Brain microvascular endothelial cell (primary cell): Measurements from ENCODE around the gene PRDM5.

Experiments
- DNase-seq: peaks from one replicate; pipeline ENCODE4 v3.0.0-alpha.2; 2020
- H3K27ac ChIP-seq: fragments of 250-450 bp; sonication (Bioruptor Pico); 2 replicates; pipeline ENCODE4 v1.5.1; 2020; ENCODE audit warnings: mild to moderate bottlenecking, moderate library complexity
- H3K27me3 ChIP-seq: fragments of 250-450 bp; sonication (Bioruptor Pico); replicated peaks from 2 replicates; pipeline ENCODE4 v1.5.1; 2020; ENCODE audit warnings: mild to moderate bottlenecking
- H3K36me3 ChIP-seq: fragments of 250-450 bp; sonication (Bioruptor Pico); replicated peaks from 2 replicates; pipeline ENCODE4 v1.5.1; 2020; ENCODE audit warnings: mild to moderate bottlenecking
- H3K4me3 ChIP-seq: 2 replicates; pipeline ENCODE4 v1.5.1; 2011; ENCODE audit warnings: low read depth, mild to moderate bottlenecking, control low read depth, low read length, moderate library complexity
- CTCF ChIP-seq: IDR thresholded peaks from 2 replicates; pipeline ENCODE4 v1.5.1; 2011; ENCODE audit warnings: low read depth, mild to moderate bottlenecking, moderate library complexity, low read length, control low read depth, inconsistent platforms; ENCODE audit errors: missing control alignments
- in situ Hi-C: cut with HindIII; loops from 2 replicates; pipeline ENCODE4 v1.10.0; 2017; ENCODE audit warnings: low sequenced_read_pairs, low pct_ligation_motif_present

Gene PRDM5

GRCh38 chr4:120842031-120842430 is 80.5 kb downstream of the PRDM5 start:
- H3K27me3 ChIP-seq, result no peaks in the 10 kb centered on the region
- peak overlapping the region; percentile 28 for H3K27ac ChIP-seq
- no peak overlapping the region for H3K4me3 ChIP-seq
- TF ChIP-seq CTCF, result no peak
- H3K36me3 ChIP-seq, result no peaks in the 10 kb centered on the region
- DNase-seq, result peak; percentile 78
- in situ Hi-C loops, result no loop called here

- Histone ChIP-seq H3K36me3 (no peaks in the 10 kb centered on the region), H3K27me3 (no peaks in the 10 kb centered on the region), H3K4me3 (no peak overlapping the region), H3K27ac (peak overlapping the region; percentile 28)
- DNase-seq, result no peak
- in situ Hi-C loops, result no loop called here
- no peak for TF ChIP-seq CTCF
These were observed 80.9 kb downstream of the PRDM5 start for GRCh38 chr4:120841580-120841979.

- H3K36me3 ChIP-seq, result no peaks in the 10 kb centered on the region
- H3K27me3 ChIP-seq, result no peaks in the 10 kb centered on the region
- in situ Hi-C loops, result no loop called here
- DNase-seq, result no peak
- no peak overlapping the region for H3K27ac ChIP-seq
- no peak for TF ChIP-seq CTCF
- H3K4me3 ChIP-seq, result no peak overlapping the region
These were observed 82.4 kb downstream of the PRDM5 start for GRCh38 chr4:120839974-120840751.

- Histone ChIP-seq H3K4me3 (no peak overlapping the region), H3K27ac (no peak overlapping the region), H3K36me3 (no peaks in the 10 kb centered on the region), H3K27me3 (no peaks in the 10 kb centered on the region)
- in situ Hi-C loops, result no loop called here
- no peak for DNase-seq
- no peak for TF ChIP-seq CTCF
These were observed 83.1 kb downstream of the PRDM5 start for GRCh38 chr4:120839334-120839973.

GRCh38 chr4:120838784-120839183 is 83.7 kb downstream of the PRDM5 start:
- DNase-seq, result no peak
- Histone ChIP-seq H3K36me3 (no peaks in the 10 kb centered on the region), H3K4me3 (no peak overlapping the region), H3K27ac (no peak overlapping the region), H3K27me3 (no peaks in the 10 kb centered on the region)
- in situ Hi-C loops, result no loop called here
- TF ChIP-seq CTCF, result no peak

GRCh38 chr4:120837656-120838055 is 84.9 kb downstream of the PRDM5 start:
- no peak for DNase-seq
- no peaks in the 10 kb centered on the region for H3K27me3 ChIP-seq
- H3K27ac ChIP-seq, result no peak overlapping the region
- in situ Hi-C loops, result no loop called here
- H3K4me3 ChIP-seq, result no peak overlapping the region
- H3K36me3 ChIP-seq, result no peaks in the 10 kb centered on the region
- TF ChIP-seq CTCF, result no peak
